K562 (cell line): ENCODE results near the gene PET100. TPM values are rescaled to one million over a fixed set of nuclear protein-coding genes. Genes with fewer than 3 reads are reported as not detected.
A peak's percentile ranks its signal among the peaks of the same experiment; 100 is the strongest.

Experiments
- ATAC-seq: fragments of 200-7000 bp; cut with Tn5 transposase; 3 replicates; pipeline ENCODE4 v1.9.1; 2020; ENCODE audit warnings: moderate library complexity
- BruUV-seq: library from RNA; stranded (reverse); fragments of 400-500 nt; replicated peaks from 2 replicates; lab custom pipeline; 2021; lab: Mats Ljungman, UMichigan
- CTCF ChIA-PET: fragments of 300-600 bp; formaldehyde crosslinking; extraction: SDS; loops from one replicate; lab custom pipeline; 2021; ENCODE audit warnings: low intra/inter-chr PET ratio; lab: Yijun Ruan, JAX
- POLR2A ChIA-PET: fragments of 300-600, 350-650 bp; sonication (Branson Sonifier 250); formaldehyde crosslinking; extraction: SDS; loops from one replicate; lab custom pipeline; 2021; ENCODE audit warnings: antibody characterized with exemption, inconsistent platforms; lab: Yijun Ruan, JAX
- DNase-seq, 4 experiments: peaks; one replicate each; pipeline versions ENCODE4 v3.0.0 to v3.0.0-alpha.2; 2011 to 2018; ENCODE audit warnings: low spot score in 3 of 4, mixed read lengths in 3 of 4; ENCODE audit errors: extremely low read depth in 1 of 4
- FAIRE-seq: peaks from 2 replicates; lab custom pipeline; 2011; peaks lifted over from hg19 to GRCh38; lab: Jason Lieb, UNC
- H2AFZ ChIP-seq: 2 replicates; pipeline ENCODE4 v1.6.0; 2011; ENCODE audit warnings: low read depth, low read length, control low read depth, inconsistent platforms
- H3K27ac ChIP-seq: fragments of 200-600 bp; 3 replicates; pipeline ENCODE4 v1.8.0; 2011; ENCODE audit warnings: low read depth, mild to moderate bottlenecking, control low read depth, inconsistent platforms, low read length, moderate library complexity, mixed read lengths; ENCODE audit errors: extremely low read depth
- H3K27me3 ChIP-seq, 2 experiments: fragments of 300-600 bp in 1 of 2; 2 replicates in 1 of 2; 3 replicates in 1 of 2; pipeline versions ENCODE4 v1.6.0 to v1.8.0; 2011; ENCODE audit warnings: inconsistent platforms in 2 of 2, low read length in 2 of 2, mild to moderate bottlenecking in 1 of 2, mixed read lengths in 1 of 2, moderate library complexity in 1 of 2; ENCODE audit not compliant: control insufficient read depth in 2 of 2, insufficient read depth in 2 of 2
- H3K36me3 ChIP-seq: fragments of 300-600 bp; 3 replicates; pipeline ENCODE4 v1.8.0; 2011; ENCODE audit warnings: mild to moderate bottlenecking, low read length, inconsistent platforms; ENCODE audit not compliant: control insufficient read depth, insufficient read depth
- H3K4me1 ChIP-seq, 2 experiments: fragments of 200-600 bp in 1 of 2; replicated peaks in 1 of 2; 2 replicates in 1 of 2; 3 replicates in 1 of 2; pipeline versions ENCODE4 v1.5.1 to v1.8.0; 2011; ENCODE audit warnings: inconsistent platforms in 2 of 2, low read length in 2 of 2, mild to moderate bottlenecking in 1 of 2, mixed read lengths in 1 of 2, moderate library complexity in 1 of 2; ENCODE audit not compliant: control insufficient read depth in 2 of 2, insufficient read depth in 2 of 2
- H3K4me2 ChIP-seq: 2 replicates; pipeline ENCODE4 v1.6.1; 2011; ENCODE audit warnings: low read length, control low read depth, inconsistent platforms, mixed read lengths; ENCODE audit not compliant: insufficient read depth
- H3K4me3 ChIP-seq: fragments of 200-600 bp; sonication (generic), shearing (Covaris generic); 2 replicates; pipeline ENCODE4 v1.5.1; 2016; ENCODE audit warnings: control low read depth, inconsistent platforms
- H3K79me2 ChIP-seq: fragments of 200-600 bp; 3 replicates; pipeline ENCODE4 v1.8.0; 2011; ENCODE audit warnings: low read length, inconsistent platforms; ENCODE audit not compliant: control insufficient read depth, insufficient read depth
- H3K9ac ChIP-seq, 2 experiments: 2 replicates each; pipeline versions ENCODE4 v1.6.0 to v1.6.1; 2011; ENCODE audit warnings: low read depth in 2 of 2, low read length in 2 of 2, control low read depth in 1 of 2, inconsistent platforms in 1 of 2, mild to moderate bottlenecking in 1 of 2, mixed read lengths in 1 of 2; ENCODE audit not compliant: insufficient read depth in 1 of 2
- H3K9me1 ChIP-seq: one replicate; pipeline ENCODE4 v1.6.0; 2011; ENCODE audit warnings: inconsistent platforms, mild to moderate bottlenecking, low read length, moderate library complexity; ENCODE audit not compliant: control insufficient read depth, insufficient read depth
- H3K9me3 ChIP-seq: replicated peaks from 2 replicates; pipeline ENCODE4 v1.5.1; 2011; ENCODE audit warnings: low read depth, low read length, inconsistent platforms; ENCODE audit not compliant: control insufficient read depth, insufficient read depth
- H4K20me1 ChIP-seq: replicated peaks from 2 replicates; pipeline ENCODE4 v1.6.1; 2011; ENCODE audit warnings: low read length, inconsistent platforms, mixed read lengths; ENCODE audit not compliant: control insufficient read depth, insufficient read depth
- CREM ChIP-seq: IDR thresholded peaks from 2 replicates; pipeline ENCODE4 v1.6.1; 2014; ENCODE audit warnings: antibody characterized with exemption, low read depth
- L3MBTL2 ChIP-seq: fragments of 450-650 bp; IDR thresholded peaks from 2 replicates; pipeline ENCODE4 v1.6.1; 2016; ENCODE audit warnings: mild to moderate bottlenecking, moderate library complexity
- NRF1 ChIP-seq, 2 experiments: fragments of 450-650 bp; IDR thresholded peaks in 1 of 2; conservative IDR thresholded peaks in 1 of 2; 2 replicates each; pipeline ENCODE4 v1.6.1; 2014; ENCODE audit warnings: mild to moderate bottlenecking in 2 of 2
- OTX1 ChIP-seq: fragments of 450-650 bp; formaldehyde crosslinking; IDR thresholded peaks from 2 replicates; pipeline ENCODE4 v1.4.0; 2022; ENCODE audit warnings: mild to moderate bottlenecking
- RUNX1 ChIP-seq: sonication (generic); IDR thresholded peaks from 2 replicates; pipeline ENCODE4 v1.6.1; 2016; ENCODE audit warnings: antibody characterized with exemption, low read depth
- SRSF9 ChIP-seq: fragments of 200-400 bp; formaldehyde crosslinking; IDR thresholded peaks from 2 replicates; pipeline ENCODE4 v1.6.1; 2017; ENCODE audit warnings: low read depth, low read length, borderline replicate concordance
- ZFPM2 ChIP-seq: fragments of 250-450 bp; sonication (Bioruptor Pico); IDR thresholded peaks from 2 replicates; pipeline ENCODE4 v1.5.1; 2022; ENCODE audit warnings: mild to moderate bottlenecking
- ZNF644 ChIP-seq: fragments of 200-800 bp; sonication (Bioruptor generic); IDR thresholded peaks from 2 replicates; pipeline ENCODE4 v1.6.1; 2016; ENCODE audit warnings: low read depth, missing genetic modification characterization, missing compliant biosample characterization
- WGBS: fragments of 100-300 bp; shearing (Covaris generic); methylation state at CpG from one replicate; pipeline ENCODE4 v1.1.6; 2016; ENCODE audit warnings: low coverage, mixed read lengths; ENCODE audit not compliant: insufficient coverage; ENCODE audit errors: missing lambda C conversion rate; 5-methylcytosine and 5-hydroxymethylcytosine counted together
- in situ Hi-C: fragments of 300-500 bp; cut with MboI; formaldehyde crosslinking; loops from 4 replicates; pipeline ENCODE4 v1.15.0; 2018; ENCODE audit warnings: inconsistent platforms, mixed read lengths
- intact Hi-C: fragments of 100-400 bp; cut with micrococcal nuclease; formaldehyde crosslinking; loops from 2 replicates; pipeline ENCODE4 v1.14.2; 2022
- polyA plus RNA-seq, 8 experiments: library from polyadenylated mRNA; depleted of rRNA in 4 of 8; stranded (reverse) in 5 of 8; unstranded in 3 of 8; fragments of >200 nt; fragmentation: Nextera tagmentation in 2 of 8; fragmentation: Illumina TruSeq in 1 of 8; extraction: Ambion mirVana in 2 of 8; extraction: Trizol in 1 of 8; gene quantifications; 2 replicates each; pipeline versions ENCODE4 v1.2.1 to v1.2.3, GENCODE V29; 2011 to 2014; ENCODE audit warnings: inconsistent platforms in 1 of 8, missing spikeins in 1 of 8
- total RNA-seq, 7 experiments: library from RNA; depleted of rRNA in 6 of 7; stranded (reverse); fragments of >200 nt in 6 of 7; fragmentation: Illumina TruSeq in 2 of 7; extraction: Trizol in 2 of 7; gene quantifications; 2 replicates each; pipeline versions ENCODE4 v1.2.1 to v1.2.3, GENCODE V29; 2011 to 2021; ENCODE audit warnings: low replicate concordance in 1 of 7
- TF ChIP-seq, protein P1 (sequence below): sonication (generic); formaldehyde crosslinking; IDR thresholded peaks from 2 replicates; pipeline ENCODE4 v1.8.1; 2023; ENCODE audit warnings: mild to moderate bottlenecking, missing genetic modification reagents
- TF ChIP-seq, protein P2 (sequence below): fragments of 250-450 bp; sonication (Bioruptor Pico); IDR thresholded peaks from 2 replicates; pipeline ENCODE4 v1.5.0; 2022; ENCODE audit warnings: mild to moderate bottlenecking
- TF ChIP-seq, protein P3 (sequence below), 2 experiments: fragments of 450-650 bp in 1 of 2; sonication (generic) in 1 of 2; formaldehyde crosslinking in 1 of 2; IDR thresholded peaks in 1 of 2; conservative IDR thresholded peaks in 1 of 2; 2 replicates each; pipeline versions ENCODE4 v1.6.1 to v1.8.1; 2016 to 2023; ENCODE audit warnings: mild to moderate bottlenecking in 2 of 2, moderate library complexity in 2 of 2, inconsistent platforms in 1 of 2, missing genetic modification reagents in 1 of 2

PET100 gene
- total and polyA plus RNA-seq, 9 of the 15 experiments (the other 6 are each of a cell fraction or from before 2014, with no cell fraction given): 62.3 to 351 (median 98.3) TPM

DNA sequence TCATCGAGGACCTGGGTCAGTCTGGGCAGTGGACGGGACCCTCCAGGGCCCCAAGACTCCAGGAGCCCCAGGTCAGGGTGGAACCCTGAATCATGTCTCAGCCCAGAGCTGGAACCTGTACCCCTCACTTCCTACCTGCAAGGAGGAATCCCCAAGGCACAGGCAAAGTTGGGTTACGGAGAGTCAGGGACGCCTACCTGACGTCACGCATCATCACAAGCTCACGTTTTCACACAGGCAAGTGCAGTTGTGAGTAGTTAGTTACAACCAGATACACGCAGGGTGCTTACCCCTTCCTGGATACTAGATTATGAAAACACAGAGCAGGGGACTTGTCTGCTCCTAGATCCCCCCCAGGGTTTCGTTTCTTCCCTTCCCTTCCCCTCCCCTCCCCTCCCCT, 41.2 kb downstream of the PET100 start:
- WGBS: 4% methylated on average over 7 of the region's 9 CpGs
- no peak for DNase-seq
- intact Hi-C loops (no loop called here), in situ Hi-C loops (no loop called here)
- no peak for FAIRE-seq
- Histone ChIP-seq H3K4me3 (no peak overlapping the region), H3K9me3 (peaks cover 5% of the 10 kb centered on the region; the same call in 1 of the 2 replicates), H4K20me1 (no peaks in the 10 kb centered on the region), H3K27me3 (peaks cover 19 to 39% of the 10 kb centered on the region in 2 experiments; a peak in 4 of 5 replicates), H3K27ac (no peak overlapping the region), H3K36me3 (no peaks in the 10 kb centered on the region), H3K9me1 (no peaks in the 10 kb centered on the region), H3K79me2 (no peaks in the 10 kb centered on the region), H3K4me2 (no peak overlapping the region; the same call in 1 of the 2 replicates), H3K9ac (peak overlapping the region in 1 of 2 experiments; percentile 13; a peak in 1 of 4 replicates), H3K4me1 (peaks cover 0 to 10% of the 10 kb centered on the region in 2 experiments; a peak in 2 of 5 replicates), H2AFZ (no peak overlapping the region)
- no TSS peak for BruUV-seq
- ChIA-PET CTCF (no interaction called here), POLR2A (no interaction called here)
- TF ChIP-seq, protein P1, sequence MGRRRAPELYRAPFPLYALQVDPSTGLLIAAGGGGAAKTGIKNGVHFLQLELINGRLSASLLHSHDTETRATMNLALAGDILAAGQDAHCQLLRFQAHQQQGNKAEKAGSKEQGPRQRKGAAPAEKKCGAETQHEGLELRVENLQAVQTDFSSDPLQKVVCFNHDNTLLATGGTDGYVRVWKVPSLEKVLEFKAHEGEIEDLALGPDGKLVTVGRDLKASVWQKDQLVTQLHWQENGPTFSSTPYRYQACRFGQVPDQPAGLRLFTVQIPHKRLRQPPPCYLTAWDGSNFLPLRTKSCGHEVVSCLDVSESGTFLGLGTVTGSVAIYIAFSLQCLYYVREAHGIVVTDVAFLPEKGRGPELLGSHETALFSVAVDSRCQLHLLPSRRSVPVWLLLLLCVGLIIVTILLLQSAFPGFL (CRISPR knock-in tag): no peak
- TF ChIP-seq CREM: peak; percentile 33; the same call in 1 of the 2 replicates
- ATAC-seq: no peak

DNA sequence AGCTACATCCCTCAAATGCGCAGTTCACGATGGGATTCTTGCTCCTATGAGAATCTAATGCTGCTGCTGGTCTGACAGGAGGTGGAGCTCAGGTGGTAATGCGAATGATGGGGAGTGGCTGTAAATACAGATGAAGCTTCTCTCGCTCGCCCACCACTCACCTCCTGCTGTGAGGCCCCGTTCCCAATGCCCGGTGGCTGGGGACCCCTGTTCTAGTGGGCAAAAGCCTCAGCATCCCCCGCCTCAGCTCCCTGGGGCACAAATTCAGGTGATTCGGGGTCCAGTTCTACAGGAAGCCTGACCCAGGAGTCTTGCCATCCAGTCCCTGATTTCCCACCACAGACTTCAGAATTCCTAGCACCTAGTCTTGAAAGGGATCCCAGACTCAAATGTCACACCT, 42.9 kb downstream of the PET100 start:
- POLR2A ChIA-PET: interaction anchor here (0.6 kb wide), 1 partner anchor 14 kb away, joined by 3 read pairs; no protein-coding TSS in a partner anchor
- no TSS peak for BruUV-seq
- TF ChIP-seq ZNF644 (tag) (no peak), NRF1 (conservative IDR thresholded peaks at IDR 0.05 in 1 of 2, IDR thresholded peaks at IDR 0.05 in 1 of 2) (no peak), RUNX1 (no peak), ZFPM2 (CRISPR knock-in tag) (no peak), OTX1 (CRISPR knock-in tag) (no peak), L3MBTL2 (no peak), SRSF9 (no peak)
- TF ChIP-seq, protein P2, sequence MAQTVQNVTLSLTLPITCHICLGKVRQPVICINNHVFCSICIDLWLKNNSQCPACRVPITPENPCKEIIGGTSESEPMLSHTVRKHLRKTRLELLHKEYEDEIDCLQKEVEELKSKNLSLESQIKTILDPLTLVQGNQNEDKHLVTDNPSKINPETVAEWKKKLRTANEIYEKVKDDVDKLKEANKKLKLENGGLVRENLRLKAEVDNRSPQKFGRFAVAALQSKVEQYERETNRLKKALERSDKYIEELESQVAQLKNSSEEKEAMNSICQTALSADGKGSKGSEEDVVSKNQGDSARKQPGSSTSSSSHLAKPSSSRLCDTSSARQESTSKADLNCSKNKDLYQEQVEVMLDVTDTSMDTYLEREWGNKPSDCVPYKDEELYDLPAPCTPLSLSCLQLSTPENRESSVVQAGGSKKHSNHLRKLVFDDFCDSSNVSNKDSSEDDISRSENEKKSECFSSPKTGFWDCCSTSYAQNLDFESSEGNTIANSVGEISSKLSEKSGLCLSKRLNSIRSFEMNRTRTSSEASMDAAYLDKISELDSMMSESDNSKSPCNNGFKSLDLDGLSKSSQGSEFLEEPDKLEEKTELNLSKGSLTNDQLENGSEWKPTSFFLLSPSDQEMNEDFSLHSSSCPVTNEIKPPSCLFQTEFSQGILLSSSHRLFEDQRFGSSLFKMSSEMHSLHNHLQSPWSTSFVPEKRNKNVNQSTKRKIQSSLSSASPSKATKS (CRISPR knock-in tag): no peak
- TF ChIP-seq, protein P3, sequence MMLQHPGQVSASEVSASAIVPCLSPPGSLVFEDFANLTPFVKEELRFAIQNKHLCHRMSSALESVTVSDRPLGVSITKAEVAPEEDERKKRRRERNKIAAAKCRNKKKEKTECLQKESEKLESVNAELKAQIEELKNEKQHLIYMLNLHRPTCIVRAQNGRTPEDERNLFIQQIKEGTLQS (IDR thresholded peaks at IDR 0.05): no peak
- TF ChIP-seq, protein P3 (CRISPR knock-in tag; conservative IDR thresholded peaks at IDR 0.05): no peak

More for the DNA sequence above, 42.9 kb downstream of the PET100 start:
- no peaks in the 10 kb centered on the region for H3K79me2 ChIP-seq
- no peaks in the 10 kb centered on the region for H4K20me1 ChIP-seq
- H3K36me3 ChIP-seq: no peaks in the 10 kb centered on the region
- DNase-seq (no peak), FAIRE-seq (no peak), ATAC-seq (no peak)
- H3K4me1 ChIP-seq: peaks cover 0 to 10% of the 10 kb centered on the region in 2 experiments; a peak in 2 of 5 replicates
- H3K9me1 ChIP-seq: no peaks in the 10 kb centered on the region
- no peak overlapping the region for H2AFZ ChIP-seq
- 7% methylated on average over 9 of the region's 9 CpGs for WGBS
- no peak overlapping the region for H3K9ac ChIP-seq
- no peak overlapping the region for H3K27ac ChIP-seq
- no peak overlapping the region for H3K4me3 ChIP-seq
- peaks cover 5% of the 10 kb centered on the region; the same call in 1 of the 2 replicates for H3K9me3 ChIP-seq
- in situ Hi-C loops: no loop called here
- CTCF ChIA-PET: no interaction called here
- intact Hi-C loops: no loop called here
- H3K4me2 ChIP-seq: no peak overlapping the region
- H3K27me3 ChIP-seq: peaks cover 14 to 41% of the 10 kb centered on the region in 2 experiments; a peak in 4 of 5 replicates
